HEK293T (cell line): ENCODE results near the gene ASB16.

Experiments used
- CTCF ChIA-PET: fragments of 350-600 bp; formaldehyde crosslinking; extraction: SDS; loops from one replicate; lab custom pipeline; 2021; ENCODE audit warnings: antibody characterized with exemption, inconsistent platforms; lab: Yijun Ruan, JAX
- POLR2A ChIA-PET: fragments of 350-600 bp; formaldehyde crosslinking; extraction: SDS; loops from one replicate; lab custom pipeline; 2020; ENCODE audit warnings: antibody characterized with exemption, inconsistent platforms; lab: Yijun Ruan, JAX
- DNase-seq: peaks from one replicate; pipeline ENCODE4 v3.0.0; 2012; ENCODE audit warnings: mixed read lengths; ENCODE audit errors: extremely low spot score
- ARNT ChIP-seq: fragments of 450-650 bp; IDR thresholded peaks from 2 replicates; pipeline ENCODE4 v1.6.1; 2017; ENCODE audit warnings: mild to moderate bottlenecking
- BHLHE40 ChIP-seq: fragments of 450-650 bp; IDR thresholded peaks from 2 replicates; pipeline ENCODE4 v1.6.1; 2016; ENCODE audit warnings: mild to moderate bottlenecking, moderate library complexity, borderline replicate concordance
- CTBP1 ChIP-seq: fragments of 450-650 bp; IDR thresholded peaks from 2 replicates; pipeline ENCODE4 v1.6.1; 2016; ENCODE audit warnings: borderline replicate concordance
- ELF4 ChIP-seq: fragments of 450-650 bp; IDR thresholded peaks from 2 replicates; pipeline ENCODE4 v1.6.1; 2017; ENCODE audit warnings: antibody characterized with exemption
- FOXA1 ChIP-seq: fragments of 450-650 bp; IDR thresholded peaks from 2 replicates; pipeline ENCODE4 v1.6.1; 2016; ENCODE audit warnings: mild to moderate bottlenecking
- FOXK2 ChIP-seq: fragments of 450-650 bp; IDR thresholded peaks from 2 replicates; pipeline ENCODE4 v1.6.1; 2016; ENCODE audit warnings: mild to moderate bottlenecking
- FOXM1 ChIP-seq: fragments of 450-650 bp; IDR thresholded peaks from 2 replicates; pipeline ENCODE4 v1.6.1; 2017; ENCODE audit warnings: mild to moderate bottlenecking, borderline replicate concordance
- HDGF ChIP-seq: fragments of 450-650 bp; IDR thresholded peaks from 2 replicates; pipeline ENCODE4 v1.6.1; 2017; ENCODE audit warnings: antibody characterized with exemption, borderline replicate concordance
- L3MBTL2 ChIP-seq: fragments of 450-650 bp; conservative IDR thresholded peaks from 2 replicates; pipeline ENCODE4 v1.6.1; 2016; ENCODE audit warnings: mild to moderate bottlenecking
- LEF1 ChIP-seq: fragments of 450-650 bp; IDR thresholded peaks from 2 replicates; pipeline ENCODE4 v1.6.1; 2017; ENCODE audit warnings: mild to moderate bottlenecking, borderline replicate concordance
- NFRKB ChIP-seq: fragments of 450-650 bp; IDR thresholded peaks from 2 replicates; pipeline ENCODE4 v1.6.1; 2016; ENCODE audit warnings: mild to moderate bottlenecking, moderate library complexity
- PKNOX1 ChIP-seq: fragments of 450-650 bp; IDR thresholded peaks from 2 replicates; pipeline ENCODE4 v1.6.1; 2016
- SP1 ChIP-seq: fragments of 450-650 bp; IDR thresholded peaks from 2 replicates; pipeline ENCODE4 v1.6.1; 2017
- SUZ12 ChIP-seq: fragments of 450-650 bp; IDR thresholded peaks from 2 replicates; pipeline ENCODE4 v1.6.1; 2016; ENCODE audit warnings: mild to moderate bottlenecking
- TARDBP ChIP-seq: fragments of 450-650 bp; IDR thresholded peaks from 2 replicates; pipeline ENCODE4 v1.6.1; 2016
- ZNF384 ChIP-seq: fragments of 450-650 bp; IDR thresholded peaks from 2 replicates; pipeline ENCODE4 v1.6.1; 2016

The ASB16 gene

GRCh38 chr17:44174427-44174826 is 3.9 kb downstream of the ASB16 start:
- DNase-seq: no peak
- ChIA-PET POLR2A (interaction anchor here (0.9 kb wide), 1 partner anchor 12 kb away, joined by 4 read pairs; the partner anchor contains the start of gene TMUB2), CTCF (no interaction called here)
- TF ChIP-seq LEF1: no peak
- no peak for TF ChIP-seq TARDBP
- TF ChIP-seq FOXM1: no peak
- TF ChIP-seq NFRKB: no peak
- TF ChIP-seq CTBP1: no peak
- no peak for TF ChIP-seq SP1
- no peak for TF ChIP-seq PKNOX1
- TF ChIP-seq FOXK2: no peak
- TF ChIP-seq SUZ12: no peak

- CTCF ChIA-PET: no interaction called here
- no peak for TF ChIP-seq ZNF384
- TF ChIP-seq NFRKB: no peak
- no peak for TF ChIP-seq CTBP1
- TF ChIP-seq ELF4: no peak
- TF ChIP-seq BHLHE40: no peak
- no peak for TF ChIP-seq SUZ12
- no peak for TF ChIP-seq FOXM1
- TF ChIP-seq SP1: no peak
- no peak for TF ChIP-seq L3MBTL2
- DNase-seq: no peak
- POLR2A ChIA-PET: interaction anchor here (1.4 kb wide), 1 partner anchor 9 kb away, joined by 4 read pairs; no protein-coding TSS in a partner anchor
These were observed 5.8 kb downstream of the ASB16 start for GRCh38 chr17:44176257-44176656.

DNA sequence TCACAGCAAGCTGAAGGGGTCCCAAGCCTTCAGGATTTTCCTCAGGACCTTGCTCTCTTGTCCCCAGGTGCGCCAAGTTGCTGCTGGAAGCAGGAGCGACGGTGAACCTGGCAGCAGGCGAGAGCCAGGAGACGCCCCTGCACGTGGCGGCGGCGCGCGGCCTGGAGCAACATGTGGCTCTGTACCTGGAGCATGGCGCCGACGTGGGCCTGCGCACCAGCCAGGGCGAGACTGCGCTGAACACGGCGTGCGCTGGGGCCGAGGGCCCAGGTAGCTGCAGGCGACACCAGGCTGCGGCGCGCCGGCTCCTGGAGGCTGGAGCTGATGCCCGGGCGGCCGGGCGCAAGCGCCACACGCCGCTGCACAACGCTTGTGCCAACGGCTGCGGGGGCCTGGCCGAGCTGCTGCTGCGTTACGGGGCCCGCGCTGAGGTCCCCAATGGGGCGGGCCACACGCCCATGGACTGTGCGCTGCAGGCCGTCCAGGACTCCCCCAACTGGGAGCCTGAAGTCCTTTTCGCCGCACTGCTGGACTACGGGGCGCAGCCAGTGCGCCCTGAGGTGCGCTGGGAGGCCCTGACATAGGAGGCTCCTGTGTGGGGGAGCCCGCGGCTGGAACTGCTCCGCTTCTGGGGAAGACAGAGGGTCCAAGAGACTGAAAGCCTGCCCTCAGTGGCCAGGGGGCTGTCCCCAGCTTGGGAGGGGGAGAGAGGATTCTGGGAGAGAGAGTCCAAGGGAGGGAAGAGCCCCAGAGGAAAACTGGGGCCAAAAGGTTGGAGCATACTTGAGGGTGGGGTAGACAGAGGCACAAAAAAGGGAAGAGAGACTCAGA is 6.4 kb downstream of the ASB16 start:
- POLR2A ChIA-PET: interaction anchor here (1.4 kb wide), 1 partner anchor 9 kb away, joined by 4 read pairs; no protein-coding TSS in a partner anchor
- CTCF ChIA-PET: no interaction called here

GRCh38 chr17:44177640-44178039 is 7.1 kb downstream of the ASB16 start:
- POLR2A ChIA-PET: interaction anchor here (1.6 kb wide), 1 partner anchor 9 kb away, joined by 5 read pairs; the partner anchor contains the start of gene TMUB2
- CTCF ChIA-PET: no interaction called here
- DNase-seq: no peak
- TF ChIP-seq PKNOX1: no peak
- TF ChIP-seq ARNT: no peak
- no peak for TF ChIP-seq SP1
- TF ChIP-seq NFRKB: no peak
- no peak for TF ChIP-seq BHLHE40
- no peak for TF ChIP-seq ELF4
- no peak for TF ChIP-seq FOXK2
- no peak for TF ChIP-seq SUZ12
- TF ChIP-seq HDGF: no peak
- TF ChIP-seq CTBP1: no peak

More for the DNA sequence above, 6.4 kb downstream of the ASB16 start:
- DNase-seq: no peak
- TF ChIP-seq FOXA1: no peak
- TF ChIP-seq TARDBP: no peak
- TF ChIP-seq SP1: no peak
- TF ChIP-seq ARNT: no peak
- TF ChIP-seq BHLHE40: no peak
- no peak for TF ChIP-seq NFRKB
- no peak for TF ChIP-seq PKNOX1
- no peak for TF ChIP-seq SUZ12

GRCh38 chr17:44178133-44178532 is 7.6 kb downstream of the ASB16 start:
- CTCF ChIA-PET: no interaction called here

More at GRCh38 chr17:44178133-44178532, 7.6 kb downstream of the ASB16 start:
- no peak for TF ChIP-seq SP1
- TF ChIP-seq ZNF384: no peak
- no peak for TF ChIP-seq FOXM1
- no peak for TF ChIP-seq FOXA1
- no peak for TF ChIP-seq PKNOX1
- DNase-seq: no peak
- POLR2A ChIA-PET: interaction anchor here (1.6 kb wide), 1 partner anchor 9 kb away, joined by 5 read pairs; the partner anchor contains the start of gene TMUB2
